ENCODE measurements around the gene NMT1.

GRCh38 chr17:45137561-45138305 lies 76.6 kb downstream of the NMT1 start:
- TF ChIP-seq EP300 (IDR thresholded peaks at IDR 0.05) (no peak), POLR2A (IDR thresholded peaks at IDR 0.05) (no peak)
